ENCODE measurements around the gene G6PD. TPM values are rescaled to one million over a fixed set of nuclear protein-coding genes. Genes with fewer than 3 reads are reported as not detected.
"Not testable (repeated sequence)": the region's sequence is repeated elsewhere in the genome, so short reads cannot be mapped to it uniquely, and the experiment has no call there.

G6PD gene
- polyA plus RNA-seq, 4 donors = 10.5 to 23.4 (median 13.3) TPM

- not testable (repeated sequence) for H3K27me3 ChIP-seq (ENCODE audit: control insufficient read depth in 3 of 3, insufficient read depth in 3 of 3, low read length in 3 of 3); FAIRE-seq; H3K4me3 ChIP-seq (ENCODE audit: low read depth in 1 of 3, low read length in 3 of 3); H3K9me3 ChIP-seq (ENCODE audit: control insufficient read depth in 2 of 2, insufficient read depth in 1 of 2, low read depth in 1 of 2, low read length in 1 of 2); H3K4me1 ChIP-seq (ENCODE audit: control insufficient read depth in 3 of 3, insufficient read depth in 2 of 3, low read depth in 1 of 3, low read length in 2 of 3); H3K27ac ChIP-seq (ENCODE audit: low read depth in 1 of 3, low read length in 2 of 3); DNase-seq
- peaks cover 0 to 22% (median 4%) of the 10 kb centered on the region in 3 donors for H3K36me3 ChIP-seq (ENCODE audit: control insufficient read depth in 3 of 3, insufficient read depth in 2 of 3, low read depth in 1 of 3, low read length in 3 of 3)
- 76 to 90% (median 89%) methylated on average over 6 to 12 of the region's 18 CpGs for whole genome bisulfite sequencing, 3 donors
Observed at GRCh38 chrX:154552112-154552806, 5.6 kb upstream of the G6PD start.

GRCh38 chrX:154549766-154550165 lies 3.1 kb upstream of the G6PD start:
- Histone ChIP-seq H3K4me1 (ENCODE audit: control insufficient read depth in 3 of 3, insufficient read depth in 2 of 3, low read depth in 1 of 3, low read length in 2 of 3) (peaks cover 0 to 5% (median 0%) of the 10 kb centered on the region in 3 donors), H3K4me3 (ENCODE audit: low read depth in 1 of 3, low read length in 3 of 3) (no peak overlapping the region), H3K9me3 (ENCODE audit: control insufficient read depth in 2 of 2, insufficient read depth in 1 of 2, low read depth in 1 of 2, low read length in 1 of 2) (no peaks in the 10 kb centered on the region), H3K36me3 (ENCODE audit: control insufficient read depth in 3 of 3, insufficient read depth in 2 of 3, low read depth in 1 of 3, low read length in 3 of 3) (peaks cover 0 to 22% (median 4%) of the 10 kb centered on the region in 3 donors), H3K27me3 (ENCODE audit: control insufficient read depth in 3 of 3, insufficient read depth in 3 of 3, low read length in 3 of 3) (no peaks in the 10 kb centered on the region), H3K27ac (ENCODE audit: low read depth in 1 of 3, low read length in 2 of 3) (no peak overlapping the region)
- 75 to 89% (median 80%) methylated on average over 1 of the region's 1 CpG for WGBS, 3 donors
- DNase-seq (no peak), FAIRE-seq (no peak)

GRCh38 chrX:154548028-154548316 lies 1.3 kb upstream of the G6PD start:
- Histone ChIP-seq H3K4me3 (ENCODE audit: low read depth in 1 of 3, low read length in 3 of 3) (peak overlapping the region; percentile 57 to 79 (median 64)), H3K4me1 (ENCODE audit: control insufficient read depth in 3 of 3, insufficient read depth in 2 of 3, low read depth in 1 of 3, low read length in 2 of 3) (peaks cover 0 to 5% (median 0%) of the 10 kb centered on the region in 3 donors), H3K27ac (ENCODE audit: low read depth in 1 of 3, low read length in 2 of 3) (peak overlapping the region; percentile 86 to 98 (median 95)), H3K27me3 (ENCODE audit: control insufficient read depth in 3 of 3, insufficient read depth in 3 of 3, low read length in 3 of 3) (no peaks in the 10 kb centered on the region), H3K36me3 (ENCODE audit: control insufficient read depth in 3 of 3, insufficient read depth in 2 of 3, low read depth in 1 of 3, low read length in 3 of 3) (peaks cover 0 to 13% (median 1%) of the 10 kb centered on the region in 3 donors), H3K9me3 (ENCODE audit: control insufficient read depth in 2 of 2, insufficient read depth in 1 of 2, low read depth in 1 of 2, low read length in 1 of 2) (no peaks in the 10 kb centered on the region)
- no peak for DNase-seq
- no peak for FAIRE-seq
- 0 to 41% (median 10%) methylated on average over 9 of the region's 9 CpGs for WGBS, 3 donors

GRCh38 chrX:154547245-154548027 lies 790 bp upstream of the G6PD start, which contains the start of gene IKBKG:
IKBKG (plus strand) TSS chrX:154547620; CDS start chrX:154552003, 4,383 bp downstream.
- Histone ChIP-seq H3K27ac (ENCODE audit: low read depth in 1 of 3, low read length in 2 of 3) (peak within 1 kb of the TSS; percentile 86 to 98 (median 95)), H3K36me3 (ENCODE audit: control insufficient read depth in 3 of 3, insufficient read depth in 2 of 3, low read depth in 1 of 3, low read length in 3 of 3) (peaks cover 0 to 12% (median 0%) of the 10 kb centered on the region in 3 donors), H3K4me3 (ENCODE audit: low read depth in 1 of 3, low read length in 3 of 3) (peak within 1 kb of the TSS; percentile 57 to 79 (median 64)), H3K9me3 (ENCODE audit: control insufficient read depth in 2 of 2, insufficient read depth in 1 of 2, low read depth in 1 of 2, low read length in 1 of 2) (no peaks in the 10 kb centered on the region), H3K27me3 (ENCODE audit: control insufficient read depth in 3 of 3, insufficient read depth in 3 of 3, low read length in 3 of 3) (no peaks in the 10 kb centered on the region), H3K4me1 (ENCODE audit: control insufficient read depth in 3 of 3, insufficient read depth in 2 of 3, low read depth in 1 of 3, low read length in 2 of 3) (peaks cover 0 to 5% (median 0%) of the 10 kb centered on the region in 3 donors)
- DNase-seq = peak; percentile 86 to 93
- no peak for FAIRE-seq
- WGBS, 3 donors = 1 to 44% (median 11%) methylated on average over 48 to 69 of the region's 69 CpGs

- FAIRE-seq = no peak
- H3K27ac ChIP-seq (ENCODE audit: low read depth in 1 of 3, low read length in 2 of 3) = no peak overlapping the region
- 92 to 96% (median 92%) methylated on average over 14 to 17 of the region's 17 CpGs for WGBS, 3 donors
Observed at GRCh38 chrX:154545673-154546274, 872 bp downstream of the G6PD start.

GRCh38 chrX:154542723-154543424 lies 3.8 kb downstream of the G6PD start:
- no peak for FAIRE-seq
- Histone ChIP-seq H3K4me1 (ENCODE audit: control insufficient read depth in 3 of 3, insufficient read depth in 2 of 3, low read depth in 1 of 3, low read length in 2 of 3) (peaks cover 0 to 5% (median 0%) of the 10 kb centered on the region in 3 donors), H3K36me3 (ENCODE audit: control insufficient read depth in 3 of 3, insufficient read depth in 2 of 3, low read depth in 1 of 3, low read length in 3 of 3) (peaks cover 0 to 20% (median 0%) of the 10 kb centered on the region in 3 donors), H3K27ac (ENCODE audit: low read depth in 1 of 3, low read length in 2 of 3) (peak overlapping the region in 1 of 3 donors; percentile 52), H3K9me3 (ENCODE audit: control insufficient read depth in 2 of 2, insufficient read depth in 1 of 2, low read depth in 1 of 2, low read length in 1 of 2) (no peaks in the 10 kb centered on the region), H3K27me3 (ENCODE audit: control insufficient read depth in 3 of 3, insufficient read depth in 3 of 3, low read length in 3 of 3) (no peaks in the 10 kb centered on the region), H3K4me3 (ENCODE audit: low read depth in 1 of 3, low read length in 3 of 3) (no peak overlapping the region)
- WGBS, 3 donors = 72 to 78% (median 76%) methylated on average over 17 to 20 of the region's 20 CpGs
- no peak for DNase-seq

More at GRCh38 chrX:154545673-154546274, 872 bp downstream of the G6PD start:
- H3K9me3 ChIP-seq (ENCODE audit: control insufficient read depth in 2 of 2, insufficient read depth in 1 of 2, low read depth in 1 of 2, low read length in 1 of 2) = no peaks in the 10 kb centered on the region
- H3K36me3 ChIP-seq (ENCODE audit: control insufficient read depth in 3 of 3, insufficient read depth in 2 of 3, low read depth in 1 of 3, low read length in 3 of 3) = peaks cover 0 to 20% (median 0%) of the 10 kb centered on the region in 3 donors
- peaks cover 0 to 5% (median 0%) of the 10 kb centered on the region in 3 donors for H3K4me1 ChIP-seq (ENCODE audit: control insufficient read depth in 3 of 3, insufficient read depth in 2 of 3, low read depth in 1 of 3, low read length in 2 of 3)
- H3K4me3 ChIP-seq (ENCODE audit: low read depth in 1 of 3, low read length in 3 of 3) = peak overlapping the region in 2 of 3 donors; percentile 64 to 79
- DNase-seq = no peak
- H3K27me3 ChIP-seq (ENCODE audit: control insufficient read depth in 3 of 3, insufficient read depth in 3 of 3, low read length in 3 of 3) = no peaks in the 10 kb centered on the region

- H3K27ac ChIP-seq (ENCODE audit: low read depth in 1 of 3, low read length in 2 of 3) = peak overlapping the region in 1 of 3 donors; percentile 67
- H3K27me3 ChIP-seq (ENCODE audit: control insufficient read depth in 3 of 3, insufficient read depth in 3 of 3, low read length in 3 of 3) = no peaks in the 10 kb centered on the region
- peaks cover 0 to 20% (median 0%) of the 10 kb centered on the region in 3 donors for H3K36me3 ChIP-seq (ENCODE audit: control insufficient read depth in 3 of 3, insufficient read depth in 2 of 3, low read depth in 1 of 3, low read length in 3 of 3)
- WGBS, 3 donors = 61 to 63% (median 62%) methylated on average over 7 to 12 of the region's 12 CpGs
- DNase-seq (no peak), FAIRE-seq (no peak)
- H3K9me3 ChIP-seq (ENCODE audit: control insufficient read depth in 2 of 2, insufficient read depth in 1 of 2, low read depth in 1 of 2, low read length in 1 of 2) = no peaks in the 10 kb centered on the region
- H3K4me3 ChIP-seq (ENCODE audit: low read depth in 1 of 3, low read length in 3 of 3) = no peak overlapping the region
- H3K4me1 ChIP-seq (ENCODE audit: control insufficient read depth in 3 of 3, insufficient read depth in 2 of 3, low read depth in 1 of 3, low read length in 2 of 3) = peaks cover 0 to 5% (median 0%) of the 10 kb centered on the region in 3 donors
Observed at GRCh38 chrX:154541896-154542722, 4.5 kb downstream of the G6PD start.
